ENCODE data around the gene EVI5.

- TF ChIP-seq EP300 (IDR thresholded peaks at IDR 0.05) (no peak), POLR2AphosphoS5 (IDR thresholded peaks at IDR 0.05) (no peak), CTCF (IDR thresholded peaks at IDR 0.05) (no peak)
These were observed 200.8 kb downstream of the EVI5 start for GRCh38 chr1:92583821-92584760.
